Measurements from ENCODE around the gene CHST15. TPM values are rescaled to one million over a fixed set of nuclear protein-coding genes. Genes with fewer than 3 reads are reported as not detected.
A peak's percentile ranks its signal among the peaks of the same experiment; 100 is the strongest.

CHST15 gene
- total and polyA plus RNA-seq, 2 of the 13 experiments (the other 11 are each of a cell fraction or from before 2014, with no cell fraction given): 1.4 to 94.7 TPM

DNA sequence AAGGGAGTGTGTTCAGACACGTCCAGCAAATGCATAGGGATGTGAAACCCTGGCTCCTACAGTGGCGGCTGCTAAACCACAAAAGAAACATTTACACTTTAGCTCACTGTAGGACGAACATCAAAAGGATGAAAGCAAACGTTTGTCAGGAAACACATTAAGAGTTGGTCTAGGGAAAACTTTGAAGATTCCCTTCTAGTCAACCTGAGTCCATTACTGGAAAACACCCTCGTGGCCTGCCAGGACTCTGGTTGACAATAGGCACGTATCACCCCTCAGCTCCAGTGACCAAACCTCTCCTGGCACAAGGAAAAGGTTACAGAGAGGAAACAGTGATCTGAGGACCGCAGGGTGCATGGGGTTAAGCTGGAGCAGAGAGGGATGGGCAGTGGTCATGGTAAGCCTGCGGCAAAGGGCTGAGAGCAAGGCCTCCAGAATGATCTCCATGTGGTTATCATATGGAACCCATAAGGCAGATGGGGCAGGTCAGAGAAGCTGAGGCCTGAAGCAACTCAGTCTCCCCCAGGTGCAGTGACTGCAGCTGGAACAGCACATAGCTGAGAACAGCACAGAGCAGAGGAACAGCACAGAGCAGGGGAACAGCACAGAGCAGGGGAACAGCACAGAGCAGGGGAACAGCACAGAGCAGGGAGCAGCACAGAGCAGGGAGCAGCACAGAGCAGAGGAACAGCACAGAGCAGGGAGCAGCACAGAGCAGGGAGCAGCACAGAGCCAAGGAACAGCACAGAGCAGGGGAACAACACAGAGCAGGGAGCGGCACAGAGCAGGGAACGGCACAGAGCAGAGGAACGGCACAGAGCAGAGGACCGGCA is 49.9 kb downstream of the CHST15 start (continued):
- TF ChIP-seq SMAD9 (CRISPR knock-in tag; IDR thresholded peaks at IDR 0.05): no peak
- TF ChIP-seq NONO (IDR thresholded peaks at IDR 0.05): no peak
- TF ChIP-seq NONO (CRISPR knock-in tag; conservative IDR thresholded peaks at IDR 0.05): peak; percentile 68
- TF ChIP-seq PRMT3 (CRISPR knock-in tag; IDR thresholded peaks at IDR 0.05; ENCODE audit: borderline replicate concordance, low read depth): peak; percentile 90; the same call in 1 of the 2 replicates
- TF ChIP-seq ZSCAN21 (CRISPR knock-in tag; IDR thresholded peaks at IDR 0.05; ENCODE audit: borderline replicate concordance): peak; percentile 96
- TF ChIP-seq SRY (CRISPR knock-in tag; IDR thresholded peaks at IDR 0.05): peak; percentile 87; the same call in 1 of the 2 replicates
- peak; percentile 86 for TF ChIP-seq HDAC2 (CRISPR knock-in tag; IDR thresholded peaks at IDR 0.05)
- TF ChIP-seq NFKB2 (CRISPR knock-in tag; IDR thresholded peaks at IDR 0.05; ENCODE audit: borderline replicate concordance): peak; percentile 88; the same call in 1 of the 2 replicates
- TF ChIP-seq CBX2 (IDR thresholded peaks at IDR 0.05; ENCODE audit: low read depth, low read length): no peak
- TF ChIP-seq CBX2 (CRISPR knock-in tag; IDR thresholded peaks at IDR 0.05; ENCODE audit: low read depth): no peak
- TF ChIP-seq ZNF282 (IDR thresholded peaks at IDR 0.05; ENCODE audit: partially characterized antibody): no peak
- no peak for TF ChIP-seq JARID2 (CRISPR knock-in tag; IDR thresholded peaks at IDR 0.05; ENCODE audit: insufficient replicate concordance)
- no peak for TF ChIP-seq RBAK (CRISPR knock-in tag; IDR thresholded peaks at IDR 0.05)
- TF ChIP-seq GATAD1 (CRISPR knock-in tag; IDR thresholded peaks at IDR 0.05): peak; percentile 53
- peak; percentile 64; the same call in 1 of the 2 replicates for TF ChIP-seq ZNF709 (CRISPR knock-in tag; IDR thresholded peaks at IDR 0.05)
- peak; percentile 70; the same call in 1 of the 2 replicates for TF ChIP-seq SP5 (CRISPR knock-in tag; IDR thresholded peaks at IDR 0.05; ENCODE audit: borderline replicate concordance, low read depth)
- peak; percentile 95 for TF ChIP-seq ZNF543 (CRISPR knock-in tag; IDR thresholded peaks at IDR 0.05)
- no peak for TF ChIP-seq TSC22D2 (CRISPR knock-in tag; IDR thresholded peaks at IDR 0.05; ENCODE audit: borderline replicate concordance)
- TF ChIP-seq NRL (CRISPR knock-in tag; IDR thresholded peaks at IDR 0.05; ENCODE audit: borderline replicate concordance): peak; percentile 41; the same call in 1 of the 2 replicates
- TF ChIP-seq ZNF44 (CRISPR knock-in tag; IDR thresholded peaks at IDR 0.05): 0 out of 2 replicates have a peak, but pooled peaks have one; percentile 26
- TF ChIP-seq ZNF768 (CRISPR knock-in tag; IDR thresholded peaks at IDR 0.05): peak; percentile 84
- TF ChIP-seq, protein P1, sequence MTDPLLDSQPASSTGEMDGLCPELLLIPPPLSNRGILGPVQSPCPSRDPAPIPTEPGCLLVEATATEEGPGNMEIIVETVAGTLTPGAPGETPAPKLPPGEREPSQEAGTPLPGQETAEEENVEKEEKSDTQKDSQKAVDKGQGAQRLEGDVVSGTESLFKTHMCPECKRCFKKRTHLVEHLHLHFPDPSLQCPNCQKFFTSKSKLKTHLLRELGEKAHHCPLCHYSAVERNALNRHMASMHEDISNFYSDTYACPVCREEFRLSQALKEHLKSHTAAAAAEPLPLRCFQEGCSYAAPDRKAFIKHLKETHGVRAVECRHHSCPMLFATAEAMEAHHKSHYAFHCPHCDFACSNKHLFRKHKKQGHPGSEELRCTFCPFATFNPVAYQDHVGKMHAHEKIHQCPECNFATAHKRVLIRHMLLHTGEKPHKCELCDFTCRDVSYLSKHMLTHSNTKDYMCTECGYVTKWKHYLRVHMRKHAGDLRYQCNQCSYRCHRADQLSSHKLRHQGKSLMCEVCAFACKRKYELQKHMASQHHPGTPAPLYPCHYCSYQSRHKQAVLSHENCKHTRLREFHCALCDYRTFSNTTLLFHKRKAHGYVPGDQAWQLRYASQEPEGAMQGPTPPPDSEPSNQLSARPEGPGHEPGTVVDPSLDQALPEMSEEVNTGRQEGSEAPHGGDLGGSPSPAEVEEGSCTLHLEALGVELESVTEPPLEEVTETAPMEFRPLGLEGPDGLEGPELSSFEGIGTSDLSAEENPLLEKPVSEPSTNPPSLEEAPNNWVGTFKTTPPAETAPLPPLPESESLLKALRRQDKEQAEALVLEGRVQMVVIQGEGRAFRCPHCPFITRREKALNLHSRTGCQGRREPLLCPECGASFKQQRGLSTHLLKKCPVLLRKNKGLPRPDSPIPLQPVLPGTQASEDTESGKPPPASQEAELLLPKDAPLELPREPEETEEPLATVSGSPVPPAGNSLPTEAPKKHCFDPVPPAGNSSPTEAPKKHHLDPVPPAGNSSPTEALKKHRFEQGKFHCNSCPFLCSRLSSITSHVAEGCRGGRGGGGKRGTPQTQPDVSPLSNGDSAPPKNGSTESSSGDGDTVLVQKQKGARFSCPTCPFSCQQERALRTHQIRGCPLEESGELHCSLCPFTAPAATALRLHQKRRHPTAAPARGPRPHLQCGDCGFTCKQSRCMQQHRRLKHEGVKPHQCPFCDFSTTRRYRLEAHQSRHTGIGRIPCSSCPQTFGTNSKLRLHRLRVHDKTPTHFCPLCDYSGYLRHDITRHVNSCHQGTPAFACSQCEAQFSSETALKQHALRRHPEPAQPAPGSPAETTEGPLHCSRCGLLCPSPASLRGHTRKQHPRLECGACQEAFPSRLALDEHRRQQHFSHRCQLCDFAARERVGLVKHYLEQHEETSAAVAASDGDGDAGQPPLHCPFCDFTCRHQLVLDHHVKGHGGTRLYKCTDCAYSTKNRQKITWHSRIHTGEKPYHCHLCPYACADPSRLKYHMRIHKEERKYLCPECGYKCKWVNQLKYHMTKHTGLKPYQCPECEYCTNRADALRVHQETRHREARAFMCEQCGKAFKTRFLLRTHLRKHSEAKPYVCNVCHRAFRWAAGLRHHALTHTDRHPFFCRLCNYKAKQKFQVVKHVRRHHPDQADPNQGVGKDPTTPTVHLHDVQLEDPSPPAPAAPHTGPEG (CRISPR knock-in tag; IDR thresholded peaks at IDR 0.05): peak; percentile 69; the same call in 1 of the 2 replicates
- peak; percentile 42 for TF ChIP-seq XRCC5 (optimal IDR thresholded peaks at IDR 0.05; ENCODE audit: low read length)
- peak; percentile 99 for TF ChIP-seq ZMYM3 (CRISPR knock-in tag; IDR thresholded peaks at IDR 0.05)
- peak; percentile 83; the same call in 1 of the 2 replicates for TF ChIP-seq TGIF2 (CRISPR knock-in tag; IDR thresholded peaks at IDR 0.05)
- TF ChIP-seq ZNF510 (CRISPR knock-in tag; IDR thresholded peaks at IDR 0.05; ENCODE audit: low read depth): peak; percentile 96
- no peak; the same call in 1 of the 2 replicates for TF ChIP-seq SSRP1 (CRISPR knock-in tag; IDR thresholded peaks at IDR 0.05)

All from HepG2 (cell line).